Fibroblast of skin of scalp (primary cell): ENCODE results near the gene PICK1. TPM values are rescaled to one million over a fixed set of nuclear protein-coding genes. Genes with fewer than 3 reads are reported as not detected.
A peak's percentile ranks its signal among the peaks of the same experiment; 100 is the strongest.

Experiments
- DNase-seq: peaks from one replicate; pipeline ENCODE4 v3.0.0-alpha.2; 2013
- polyA plus RNA-seq, 2 experiments: library from polyadenylated mRNA; unstranded; fragments of 120-200 nt; gene quantifications; one replicate each; pipeline ENCODE4 v1.2.1, GENCODE V29; 2013; ENCODE audit not compliant: insufficient read length in 2 of 2

Gene PICK1
- 7.6 TPM for polyA plus RNA-seq (2013, experiment 1 of 2; ENCODE audit: insufficient read length)
- 8.1 TPM for polyA plus RNA-seq (2013, experiment 2 of 2; ENCODE audit: insufficient read length)

DNA sequence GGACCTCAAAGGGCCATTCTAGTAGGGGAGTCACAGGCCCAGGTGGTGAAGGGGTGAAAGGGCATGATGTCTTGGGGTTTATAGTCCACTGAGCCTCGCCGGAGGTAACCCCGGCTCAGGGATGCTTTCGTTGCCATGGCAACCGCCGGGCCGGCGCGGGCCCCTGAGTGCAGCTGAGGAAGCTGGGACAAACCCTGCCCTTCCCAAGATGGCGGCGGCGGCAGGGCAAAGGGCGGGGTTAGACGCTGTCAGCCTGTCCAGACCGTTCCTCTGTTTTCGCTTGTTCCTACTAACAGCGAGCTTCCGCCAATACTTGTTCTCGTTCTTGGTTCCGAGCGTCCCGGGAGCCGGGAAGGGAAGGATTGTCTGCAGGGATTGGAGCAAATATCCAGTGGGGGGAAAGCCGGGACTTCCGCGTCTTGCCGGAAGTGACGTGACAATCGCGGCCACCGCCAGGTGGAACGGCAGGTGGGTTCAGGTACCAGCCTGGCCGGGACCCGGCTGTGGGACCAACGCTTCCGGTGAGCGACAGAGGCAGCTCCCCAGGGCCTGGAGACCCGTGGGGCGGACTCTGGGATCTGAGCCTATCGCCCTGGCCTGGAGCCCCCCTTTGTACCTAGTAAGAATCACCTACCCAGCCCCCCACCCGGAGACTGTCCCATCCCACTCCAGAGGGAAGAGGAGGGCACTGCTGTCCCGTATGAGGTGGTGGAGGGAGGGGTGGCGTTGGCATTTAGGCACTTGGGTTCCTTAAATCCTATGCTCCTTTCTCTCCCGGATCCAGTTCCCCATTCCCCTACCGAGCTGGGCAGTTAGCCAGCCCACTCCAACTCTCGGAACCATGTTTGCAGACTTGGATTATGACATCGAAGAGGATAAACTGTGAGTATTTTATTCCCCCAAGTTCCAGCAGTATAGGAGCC is at the start of gene PICK1:
Gene PICK1 (plus strand): TSS at position 436 of the 923 bp plus-strand sequence. CDS start 406 bp downstream, at position 842.
- DNase-seq = peak; percentile 91

- no peak for DNase-seq
These were observed 48.0 kb upstream of the PICK1 start for GRCh38 chr22:38009000-38009806.

DNA sequence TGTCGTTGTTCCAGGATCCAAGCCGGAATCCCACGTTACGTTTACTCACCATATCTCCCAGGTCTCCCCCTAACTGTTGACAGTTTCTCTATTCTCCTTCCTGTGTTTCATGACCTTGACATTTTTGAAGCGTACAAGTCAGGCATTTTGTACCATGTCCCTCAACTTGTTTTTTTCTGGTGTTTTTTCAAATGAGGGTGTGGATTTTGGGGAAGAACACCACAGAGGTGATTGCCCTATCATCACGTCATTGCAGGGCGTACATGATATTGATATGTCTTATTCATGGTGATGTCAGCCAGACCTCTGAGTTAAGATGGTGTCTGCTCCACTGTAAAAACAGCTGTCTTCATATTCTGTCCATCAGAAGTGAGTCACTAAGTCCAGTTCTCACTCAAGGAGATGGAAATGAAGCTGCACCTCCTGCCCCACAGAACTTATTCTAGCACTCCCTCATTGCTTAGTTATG is 44.6 kb upstream of the PICK1 start:
- no peak for DNase-seq

- no peak for DNase-seq
These were observed 43.1 kb upstream of the PICK1 start for GRCh38 chr22:38014083-38014482.

- no peak for DNase-seq
These were observed 40.7 kb upstream of the PICK1 start for GRCh38 chr22:38016182-38017151.

DNA sequence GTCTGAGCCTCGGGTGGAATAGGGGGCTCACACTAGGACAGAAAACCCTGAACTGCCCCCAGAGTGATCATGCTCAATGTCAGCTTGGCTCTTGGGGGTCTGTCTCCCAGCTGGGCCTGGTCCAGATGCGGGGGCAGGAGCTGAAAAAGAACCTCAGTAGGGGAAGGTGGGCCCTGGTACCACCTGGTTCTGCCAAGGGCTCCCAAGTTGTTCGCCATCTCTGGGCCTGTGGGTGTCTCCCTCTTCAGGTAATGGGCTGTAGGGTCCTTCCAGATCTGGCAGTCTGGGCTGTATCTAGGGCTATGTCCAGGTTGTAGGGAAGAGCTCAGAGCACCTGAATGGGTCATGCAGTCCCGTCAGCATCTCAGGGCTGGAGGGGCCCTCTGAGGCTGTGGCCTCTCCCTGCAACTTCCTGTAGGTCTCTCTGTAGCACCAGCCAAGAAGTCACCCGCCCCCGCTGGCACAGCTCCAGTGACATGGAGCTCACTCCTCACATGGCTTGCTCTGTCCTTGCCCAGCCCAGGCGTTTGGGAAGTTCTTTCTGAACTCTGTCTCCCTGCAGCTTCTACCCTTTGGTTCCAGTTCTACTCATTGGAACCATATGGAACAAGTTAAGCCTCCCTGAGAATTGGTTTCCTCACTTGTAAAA is 39.8 kb upstream of the PICK1 start:
- DNase-seq = peak; percentile 61

DNA sequence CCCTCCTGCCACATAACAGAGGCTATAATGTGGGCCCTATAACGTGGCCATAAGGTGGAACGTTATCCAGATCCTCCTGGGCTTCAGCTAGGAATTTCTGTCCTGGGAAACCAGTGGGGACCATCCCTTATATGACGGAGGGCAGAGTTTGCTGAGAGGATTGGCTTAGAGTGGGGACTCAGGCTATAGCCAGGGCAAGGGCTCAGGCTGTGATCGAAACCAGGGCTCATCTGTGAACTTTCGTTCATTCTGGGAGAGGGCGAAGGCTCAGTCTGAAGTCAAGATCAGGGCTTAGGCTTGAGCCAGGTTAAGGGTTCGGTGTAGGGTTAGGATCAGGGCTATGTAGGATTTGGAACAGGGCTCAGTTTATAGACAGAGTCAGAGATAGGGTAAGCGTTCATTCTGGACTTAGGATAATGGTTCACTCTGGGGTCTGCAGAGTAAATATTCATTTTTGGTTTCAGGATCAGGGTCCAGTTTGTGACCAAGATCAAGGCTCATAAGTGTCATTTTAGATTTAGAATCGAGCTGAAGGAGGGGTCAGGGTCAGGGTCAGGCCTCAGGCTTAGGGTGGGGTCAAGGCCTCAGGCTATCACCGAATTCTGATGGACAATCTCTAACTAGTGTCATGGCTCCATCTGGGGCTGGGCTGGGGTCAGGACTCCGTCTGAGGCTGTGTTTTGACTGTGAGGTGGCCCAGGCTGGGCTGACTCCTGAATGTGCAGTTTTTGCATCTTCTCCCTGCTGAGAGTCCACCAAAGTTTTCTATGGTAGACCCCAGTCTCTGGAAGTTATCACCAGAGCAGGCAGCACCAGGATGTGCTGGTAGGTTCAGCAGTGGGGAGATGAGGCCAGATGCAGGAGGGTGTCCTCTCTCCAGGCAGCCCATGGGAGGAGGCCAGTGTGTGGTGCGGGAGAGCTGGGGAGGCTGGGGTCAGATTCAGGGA is 39.0 kb upstream of the PICK1 start:
- no peak for DNase-seq

DNA sequence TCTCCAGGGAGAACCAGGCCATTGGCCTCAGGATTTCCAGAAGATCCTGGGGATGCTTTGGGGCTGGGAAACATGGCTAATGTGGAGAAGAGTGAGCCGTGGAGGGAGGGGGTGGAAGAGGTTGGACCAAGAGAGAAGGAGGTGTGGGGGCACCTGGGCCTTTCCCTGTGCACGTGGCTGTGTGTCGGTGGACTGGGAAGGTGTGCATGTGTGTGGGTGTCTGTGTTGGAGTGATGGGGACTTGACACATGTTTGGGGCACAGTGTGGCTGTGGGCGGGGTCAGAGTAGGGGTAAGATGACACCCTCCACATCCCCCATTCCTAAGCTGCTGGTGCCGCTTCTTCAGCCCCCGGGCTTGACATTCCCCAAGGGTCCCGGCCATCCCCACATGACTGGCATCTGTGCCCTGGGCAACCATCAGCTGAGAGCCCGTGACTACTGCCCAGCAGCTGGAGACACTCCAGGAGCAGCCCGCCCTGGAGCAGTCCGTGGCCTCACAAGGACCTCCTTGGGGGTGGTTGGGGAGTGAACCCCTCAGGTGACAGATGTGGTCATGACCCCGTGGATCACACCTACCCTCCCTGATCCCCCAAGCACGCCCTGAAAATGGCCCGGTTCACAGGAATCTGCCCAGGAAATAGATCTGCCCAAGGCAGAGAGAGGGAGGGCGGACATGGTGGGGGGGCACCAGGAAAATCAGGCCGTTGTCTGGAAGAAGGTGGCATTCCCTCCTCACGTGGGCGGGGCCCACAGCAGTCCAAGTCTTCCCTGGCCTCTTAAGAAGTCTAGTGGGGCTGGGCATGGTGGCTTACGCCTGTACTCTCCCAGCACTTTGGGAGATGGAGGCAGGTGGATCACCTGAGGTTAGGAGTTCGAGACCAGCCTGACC is 38.0 kb upstream of the PICK1 start:
- no peak for DNase-seq

DNA sequence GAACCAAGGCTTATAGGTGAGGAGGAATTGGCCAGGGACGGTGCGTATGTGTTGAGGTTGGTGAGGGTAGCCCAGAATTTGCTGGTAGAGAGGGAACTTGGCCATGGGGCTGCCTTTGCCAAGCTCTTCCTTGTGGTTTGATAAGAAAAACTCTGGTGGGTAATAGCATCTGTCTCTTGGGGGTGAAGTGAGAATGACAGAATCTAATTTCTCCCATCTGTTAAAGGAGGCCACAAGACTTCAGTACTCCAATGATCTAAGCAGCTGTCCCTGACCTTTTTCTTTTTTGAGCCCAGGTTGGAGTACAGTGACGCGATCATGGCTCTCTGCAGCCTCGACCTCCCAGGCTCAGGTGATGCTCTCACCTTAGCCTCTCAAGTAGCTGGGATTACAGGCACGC is 36.0 kb upstream of the PICK1 start:
- DNase-seq = no peak

- no peak for DNase-seq
These were observed 34.2 kb upstream of the PICK1 start for GRCh38 chr22:38023045-38023444.

GRCh38 chr22:38025514-38025913 is 31.7 kb upstream of the PICK1 start:
- DNase-seq = no peak

DNA sequence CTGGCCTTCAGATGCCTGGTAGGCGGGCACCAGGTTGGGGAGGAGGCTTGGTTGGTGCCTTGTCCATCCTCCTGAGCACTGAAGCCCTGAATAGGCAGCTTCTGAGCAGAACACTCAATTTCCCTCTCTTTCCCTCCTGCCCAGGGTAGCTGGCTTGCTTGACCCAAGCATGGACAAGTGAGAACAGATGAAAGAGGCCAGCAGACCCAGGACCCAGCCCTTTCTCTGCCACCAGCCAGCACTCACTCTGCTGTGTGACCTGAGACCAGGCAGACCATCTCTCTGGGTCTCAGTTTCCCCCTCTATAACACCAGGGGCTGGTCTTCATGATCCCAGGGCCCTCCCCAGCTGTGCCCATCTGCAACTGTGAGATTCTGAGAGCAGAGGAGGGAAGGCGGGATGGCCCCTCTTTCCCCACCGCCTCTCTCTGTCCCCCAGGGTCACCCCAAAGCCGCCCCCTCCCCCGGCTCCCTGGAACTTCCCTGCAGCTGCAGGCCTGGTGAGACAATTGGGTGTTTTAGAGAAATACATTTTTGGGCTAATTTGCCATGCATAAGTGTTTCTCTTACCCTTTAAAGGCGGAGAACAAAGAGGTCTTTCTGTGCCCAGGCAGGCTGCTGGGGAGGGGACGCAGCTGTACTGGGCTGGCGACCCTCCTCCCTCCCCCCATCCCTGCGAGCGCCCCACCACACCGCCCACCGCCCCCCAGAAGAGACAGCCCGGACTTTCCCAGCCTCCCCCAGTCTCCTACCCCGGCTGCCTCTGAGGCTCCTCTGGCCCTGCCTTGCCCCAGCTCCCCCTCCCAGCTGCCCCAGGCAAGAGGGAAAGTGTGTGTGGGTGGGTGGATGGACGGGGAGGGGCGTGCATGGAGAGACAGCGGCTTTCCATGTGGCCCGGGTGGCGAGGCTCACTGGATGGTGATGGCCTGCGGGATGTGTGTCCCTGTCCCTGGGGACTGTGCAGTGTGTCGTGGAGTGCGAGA is 30.8 kb upstream of the PICK1 start:
- DNase-seq = no peak

DNA sequence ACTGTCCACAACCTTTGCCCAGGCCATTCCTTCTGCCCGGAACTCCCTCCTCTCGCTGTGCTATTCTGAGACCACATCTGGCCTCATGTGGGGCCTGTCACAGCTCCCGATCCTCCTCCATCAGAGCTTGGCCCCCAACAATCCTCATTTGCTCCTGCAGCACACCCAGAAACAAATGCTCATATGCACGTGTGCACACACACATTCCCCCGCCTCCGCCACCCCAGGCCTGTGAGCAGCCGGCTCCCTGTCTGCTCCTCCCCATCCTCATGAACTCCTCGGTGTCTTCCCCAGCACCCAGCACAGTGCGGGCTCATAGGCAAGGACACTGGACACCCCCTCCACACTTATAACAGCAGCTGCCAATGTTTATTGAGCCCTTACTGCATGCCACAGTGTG is 29.7 kb upstream of the PICK1 start:
- DNase-seq = no peak

GRCh38 chr22:38028344-38029130 is 28.7 kb upstream of the PICK1 start:
- DNase-seq = no peak

- DNase-seq = no peak
These were observed 27.8 kb upstream of the PICK1 start for GRCh38 chr22:38029370-38029769.

GRCh38 chr22:38029901-38030300 is 27.3 kb upstream of the PICK1 start:
- no peak for DNase-seq
